Gastroesophageal sphincter (tissue), 3 donors: ENCODE measurements around the gene SLC16A9.

Source experiments
- CTCF ChIP-seq, 4 experiments: fragments of 200-600 bp in 2 of 4; fragments of 450-650 bp in 2 of 4; sonication (generic) in 1 of 4; IDR thresholded peaks; one replicate each; pipeline ENCODE4 v1.5.1; 2017 to 2019; ENCODE audit warnings: antibody characterized with exemption in 4 of 4, mild to moderate bottlenecking in 2 of 4, moderate library complexity in 2 of 4
- POLR2A ChIP-seq, 2 donors: fragments of 450-650 bp; IDR thresholded peaks; one replicate each; pipeline ENCODE4 v1.6.1; 2017; ENCODE audit warnings: antibody characterized with exemption in 2 of 2, mild to moderate bottlenecking in 2 of 2, moderate library complexity in 1 of 2

GRCh38 chr10:59623133-59624121 lies 86.2 kb downstream of the SLC16A9 start:
- TF ChIP-seq POLR2A (IDR thresholded peaks at IDR 0.05) (no peak), CTCF (IDR thresholded peaks at IDR 0.05) (no peak)
